DMS153 (cell line): ENCODE measurements around the gene MAP3K7CL.
"Not testable (repeated sequence)": the region's sequence is repeated elsewhere in the genome, so short reads cannot be mapped to it uniquely, and the experiment has no call there.

Source experiments
- DNase-seq: peaks from one replicate; lab custom pipeline; 2025; lab: John Stamatoyannopoulos, UW

MAP3K7CL gene

GRCh38 chr21:29167481-29167880, 37.0 kb downstream of the MAP3K7CL start:
- not testable (repeated sequence) for DNase-seq

GRCh38 chr21:29168891-29169315, 38.5 kb downstream of the MAP3K7CL start:
- no peak for DNase-seq

GRCh38 chr21:29170944-29171343, 40.5 kb downstream of the MAP3K7CL start:
- DNase-seq, result no peak

- DNase-seq, result no peak
Measured at GRCh38 chr21:29172282-29172681, 41.8 kb downstream of the MAP3K7CL start.

GRCh38 chr21:29174607-29175013, 44.2 kb downstream of the MAP3K7CL start:
- DNase-seq, result no peak

GRCh38 chr21:29175408-29176134, 45.1 kb downstream of the MAP3K7CL start:
- peak; percentile 8 for DNase-seq

- no peak for DNase-seq
Measured at GRCh38 chr21:29176471-29177120, 46.2 kb downstream of the MAP3K7CL start.

- no peak for DNase-seq
Measured at GRCh38 chr21:29177800-29178199, 47.4 kb downstream of the MAP3K7CL start.

GRCh38 chr21:29178926-29179325, 48.5 kb downstream of the MAP3K7CL start:
- DNase-seq, result no peak

- no peak for DNase-seq
Measured at GRCh38 chr21:29179503-29179902, 49.1 kb downstream of the MAP3K7CL start.

- DNase-seq, result no peak
Measured at GRCh38 chr21:29181799-29182470, 51.5 kb downstream of the MAP3K7CL start.

- DNase-seq, result no peak
Measured at GRCh38 chr21:29182691-29183092, 52.2 kb downstream of the MAP3K7CL start.

- DNase-seq, result no peak
Measured at GRCh38 chr21:29184037-29184436, 53.6 kb downstream of the MAP3K7CL start.

- DNase-seq, result no peak
Measured at GRCh38 chr21:29185172-29185571, 54.7 kb downstream of the MAP3K7CL start.

- no peak for DNase-seq
Measured at GRCh38 chr21:29185633-29186032, 55.2 kb downstream of the MAP3K7CL start.

- DNase-seq, result no peak
Measured at GRCh38 chr21:29186246-29186645, 55.8 kb downstream of the MAP3K7CL start.

- no peak for DNase-seq
Measured at GRCh38 chr21:29187944-29188343, 57.5 kb downstream of the MAP3K7CL start.

GRCh38 chr21:29189353-29189752, 58.9 kb downstream of the MAP3K7CL start:
- no peak for DNase-seq

- DNase-seq, result no peak
Measured at GRCh38 chr21:29190923-29191331, 60.5 kb downstream of the MAP3K7CL start.

GRCh38 chr21:29193072-29193471, 62.6 kb downstream of the MAP3K7CL start:
- no peak for DNase-seq

GRCh38 chr21:29193901-29194300, 63.5 kb downstream of the MAP3K7CL start:
- no peak for DNase-seq

GRCh38 chr21:29194342-29194741, 63.9 kb downstream of the MAP3K7CL start:
- DNase-seq, result no peak

- no peak for DNase-seq
Measured at GRCh38 chr21:29194847-29195246, 64.4 kb downstream of the MAP3K7CL start.
